ENCODE results near the gene ZBTB7A. TPM values are rescaled to one million over a fixed set of nuclear protein-coding genes. Genes with fewer than 3 reads are reported as not detected.
A peak's percentile ranks its signal among the peaks of the same experiment; 100 is the strongest.
"Not testable (repeated sequence)": the region's sequence is repeated elsewhere in the genome, so short reads cannot be mapped to it uniquely, and the experiment has no call there.

Gene ZBTB7A
- total RNA-seq, 1 experiment from 2014 or later, result 4.3 TPM

GRCh38 chr19:4016486-4016885 is 50.2 kb downstream of the ZBTB7A start:
- no peak for DNase-seq (ENCODE audit: low read depth)

- DNase-seq (ENCODE audit: low read depth), result no peak
Measured at GRCh38 chr19:4015705-4016402, 50.8 kb downstream of the ZBTB7A start.

DNA sequence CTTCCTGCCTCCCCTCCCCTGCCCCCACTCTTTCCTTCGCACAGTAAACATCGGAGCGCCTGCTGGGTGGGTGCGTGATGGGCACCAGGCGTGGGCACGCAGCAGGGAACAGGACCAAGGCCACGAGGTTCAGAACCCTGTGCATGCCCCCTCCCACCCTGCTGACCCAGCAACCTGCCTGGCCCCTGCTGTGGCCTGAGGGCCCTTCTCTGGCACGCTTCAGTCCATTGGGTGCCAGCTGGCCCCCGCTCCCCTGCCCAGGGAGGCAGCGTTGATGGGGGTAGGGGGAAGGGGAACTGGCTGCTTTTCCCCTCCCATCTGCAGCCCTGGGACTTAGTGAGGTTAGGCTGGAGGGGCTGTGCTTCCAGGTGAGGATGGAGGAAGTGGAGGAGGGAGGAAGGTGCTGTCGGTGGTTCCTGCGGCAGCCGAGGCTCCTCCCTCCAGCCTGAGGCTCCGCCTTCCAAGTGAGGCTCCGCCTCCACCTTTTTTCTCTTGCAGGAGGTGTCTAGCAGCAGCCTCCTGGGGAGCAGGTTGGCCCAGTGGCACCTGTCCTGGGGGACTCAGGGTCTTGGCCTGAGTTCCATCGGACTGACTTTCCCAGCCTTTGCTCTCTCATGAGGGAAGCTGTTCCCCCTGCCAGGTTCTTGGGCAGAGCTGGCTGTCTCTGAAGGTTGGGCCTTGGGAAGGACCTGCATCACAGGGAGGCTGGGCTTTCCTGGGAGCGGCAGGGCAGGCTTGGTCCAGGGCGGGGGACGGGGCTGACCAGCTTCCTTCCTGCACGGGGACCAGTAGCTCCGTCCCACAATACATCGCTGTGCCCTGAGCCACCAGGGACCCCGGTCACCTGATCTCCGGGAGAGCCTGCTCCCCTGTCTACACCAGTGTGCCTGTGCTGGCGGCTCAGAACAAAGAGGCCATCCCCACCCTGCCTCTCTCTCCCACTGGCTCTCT is 51.9 kb downstream of the ZBTB7A start:
- DNase-seq (ENCODE audit: low read depth), result no peak

DNA sequence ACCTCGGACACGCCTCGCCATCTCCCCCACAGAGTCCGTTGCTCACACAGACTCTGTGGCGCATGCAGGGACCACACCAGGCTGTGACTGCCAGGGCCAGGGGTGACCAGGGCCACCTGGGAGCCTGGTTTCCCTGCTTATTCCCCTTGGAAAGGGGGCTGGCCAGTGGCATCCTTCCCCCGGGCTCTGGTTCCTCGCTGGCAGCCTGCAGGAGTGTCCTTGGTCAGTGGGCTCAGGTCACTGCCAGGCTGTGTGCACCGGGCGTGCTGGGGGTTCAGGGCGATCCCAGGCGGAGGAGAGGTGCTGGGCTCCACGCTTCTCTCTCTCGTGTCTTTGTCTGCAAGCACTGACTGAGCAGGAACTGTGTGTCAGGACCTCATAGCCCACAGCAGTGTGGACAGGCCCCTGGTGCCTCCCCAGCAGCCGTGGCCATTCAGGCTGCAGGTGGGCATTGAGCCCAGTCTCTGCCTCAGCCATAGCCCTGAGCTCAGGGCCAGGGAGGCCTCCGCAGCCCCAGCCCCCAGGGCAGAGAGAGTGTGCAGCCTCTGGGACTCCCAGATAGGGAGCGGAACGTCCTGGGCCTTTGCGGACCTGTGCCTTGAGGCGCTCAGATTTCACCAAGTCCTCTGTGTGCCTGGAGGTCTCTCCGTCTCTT is 52.7 kb downstream of the ZBTB7A start:
- DNase-seq (ENCODE audit: low read depth), result no peak

GRCh38 chr19:4012975-4013634 is 53.6 kb downstream of the ZBTB7A start:
- DNase-seq (ENCODE audit: low read depth), result no peak

GRCh38 chr19:4012092-4012974 is 54.4 kb downstream of the ZBTB7A start:
- no peak for DNase-seq (ENCODE audit: low read depth)

DNA sequence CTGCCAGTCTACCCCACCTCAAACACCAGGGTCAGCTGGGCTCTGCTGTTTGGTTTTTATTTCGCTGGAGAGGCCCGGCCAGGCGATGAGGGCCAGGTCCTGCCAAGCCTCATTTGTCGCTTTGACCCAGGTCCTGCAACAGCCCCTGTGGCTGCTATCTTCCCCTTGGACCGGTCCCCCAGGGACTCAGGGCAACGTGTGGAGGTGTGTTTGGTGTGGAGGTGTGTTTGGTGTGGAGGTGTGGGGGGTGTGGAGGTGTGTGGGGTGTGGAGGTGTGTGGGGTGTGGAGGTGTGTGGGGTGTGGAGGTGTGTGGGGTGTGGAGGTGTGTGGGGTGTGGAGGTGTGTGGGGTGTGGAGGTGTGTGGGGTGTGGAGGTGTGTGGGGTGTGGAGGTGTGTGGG is 55.3 kb downstream of the ZBTB7A start:
- not testable (repeated sequence) for DNase-seq (ENCODE audit: low read depth)

DNA sequence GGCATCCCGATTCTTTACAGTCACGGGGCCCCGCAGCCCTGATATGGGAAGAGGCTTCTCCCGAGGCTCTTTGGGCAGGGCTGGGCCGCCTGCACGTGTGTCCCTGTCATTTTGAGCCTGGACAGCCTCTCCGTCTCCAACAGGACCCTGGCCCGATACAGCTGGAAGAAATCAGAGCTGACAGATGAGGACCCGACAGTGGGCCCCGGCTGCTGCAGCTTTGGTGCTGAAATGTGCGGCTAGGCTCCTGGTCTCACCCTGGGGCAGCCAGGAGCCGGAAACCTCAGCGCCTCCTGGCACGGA is 55.9 kb downstream of the ZBTB7A start:
- no peak for DNase-seq (ENCODE audit: low read depth)

GRCh38 chr19:4009990-4010807 is 56.5 kb downstream of the ZBTB7A start:
- no peak for DNase-seq (ENCODE audit: low read depth)

GRCh38 chr19:4007836-4008539 is 58.7 kb downstream of the ZBTB7A start:
- DNase-seq (ENCODE audit: low read depth), result peak; percentile 32

DNA sequence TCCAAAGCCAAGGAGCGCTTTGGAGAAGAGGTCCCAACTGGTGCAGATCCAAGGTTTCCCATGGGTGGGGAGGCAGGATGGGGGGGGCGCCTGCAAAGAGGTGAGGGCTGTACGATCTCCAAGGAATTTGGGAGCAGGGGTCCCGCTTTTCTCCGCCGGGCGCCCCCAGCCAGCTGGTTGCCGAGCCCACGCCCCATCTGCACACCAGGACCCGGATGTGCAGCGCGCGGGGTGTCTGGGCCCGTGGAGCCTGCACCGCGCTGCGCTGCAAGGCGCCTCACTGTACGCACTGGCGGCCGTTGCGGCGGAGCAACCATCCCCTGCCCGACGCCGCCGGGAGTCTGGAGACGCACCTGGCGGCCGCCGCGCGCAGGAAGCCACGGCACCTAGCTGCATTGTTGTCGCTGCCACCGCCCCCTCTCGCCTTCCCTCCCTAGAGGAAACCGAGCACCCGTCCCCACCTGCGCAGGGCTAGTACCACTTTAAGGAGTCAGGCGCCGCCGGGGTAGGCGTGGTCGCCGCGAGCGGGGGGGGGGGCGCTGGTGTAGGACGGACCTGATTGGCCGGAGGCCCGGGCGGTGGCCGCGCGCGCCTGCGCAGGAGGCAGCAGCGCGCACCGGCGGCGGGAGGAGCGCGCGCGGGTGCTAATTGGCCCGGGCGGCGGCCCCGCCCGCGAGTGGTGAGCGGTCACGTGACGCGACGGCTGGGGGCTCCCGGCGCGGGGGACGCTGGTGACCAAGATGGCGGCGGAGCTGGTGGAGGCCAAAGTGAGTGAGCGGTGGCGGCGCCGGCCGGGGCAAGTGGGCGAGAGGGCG is 59.5 kb downstream of the ZBTB7A start, which contains the start of gene PIAS4:
PIAS4 (plus strand) TSS at position 716 of the 815 bp plus-strand sequence; CDS start at position 741, 25 bp downstream.
- DNase-seq (ENCODE audit: low read depth), result peak; percentile 91

DNA sequence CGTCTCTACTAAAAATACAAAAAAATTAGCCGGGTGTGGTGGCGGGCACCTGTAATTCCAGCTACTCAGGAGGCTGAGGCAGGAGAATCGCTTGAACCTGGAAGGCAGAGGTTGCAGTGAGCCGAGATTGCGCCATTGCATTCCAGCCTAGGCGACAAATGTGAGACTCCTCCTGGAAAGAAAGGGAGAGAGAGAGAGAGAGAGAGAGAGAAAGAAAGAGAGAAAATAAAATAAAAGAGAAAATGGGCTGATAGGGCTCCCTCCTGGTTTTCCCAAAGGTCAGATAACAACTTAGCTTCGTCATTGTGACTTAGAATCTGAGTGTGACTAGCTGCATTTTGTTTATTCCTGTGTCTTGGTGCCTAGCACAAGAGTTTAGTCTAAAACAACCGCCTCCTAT is 61.3 kb downstream of the ZBTB7A start:
- DNase-seq (ENCODE audit: low read depth), result not testable (repeated sequence)

- not testable (repeated sequence) for DNase-seq (ENCODE audit: low read depth)
Measured at GRCh38 chr19:4000798-4001197, 65.9 kb downstream of the ZBTB7A start.

DNA sequence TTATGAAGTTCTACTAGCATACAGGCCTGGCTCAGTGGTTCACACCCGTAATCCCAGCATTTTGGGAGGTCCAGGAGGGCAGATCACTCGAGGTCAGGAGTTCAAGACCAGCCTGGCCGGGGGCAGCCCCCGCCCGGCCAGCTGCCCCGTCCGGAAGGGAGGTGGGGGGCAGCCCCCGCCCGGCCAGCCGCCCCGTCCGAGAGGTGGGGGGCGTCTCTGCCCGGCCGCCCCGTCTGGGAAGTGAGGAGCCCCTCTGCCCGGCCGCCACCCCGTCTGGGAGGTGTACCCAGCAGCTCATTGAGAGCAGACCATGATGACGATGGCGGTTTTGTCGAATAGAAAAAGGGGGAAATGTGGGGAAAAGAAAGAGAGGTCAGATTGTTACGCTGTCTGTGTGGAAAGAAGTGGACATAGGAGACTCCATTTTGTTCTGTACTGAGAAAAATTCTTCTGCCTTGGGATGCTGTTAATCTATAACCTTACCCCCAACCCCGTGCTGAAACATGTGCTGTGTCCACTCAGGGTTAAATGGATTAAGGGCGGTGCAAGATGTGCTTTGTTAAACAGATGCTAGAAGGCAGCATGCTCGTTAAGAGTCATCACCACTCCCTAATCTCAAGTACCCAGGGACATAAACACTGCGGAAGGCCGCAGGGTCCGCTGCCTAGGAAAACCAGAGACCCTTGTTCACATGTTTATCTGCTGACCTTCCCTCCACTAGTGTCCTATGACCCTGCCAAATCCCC is 67.9 kb downstream of the ZBTB7A start:
- DNase-seq (ENCODE audit: low read depth), result not testable (repeated sequence)

- peak; percentile 49 for DNase-seq (ENCODE audit: low read depth)
Measured at GRCh38 chr19:3995607-3996006, 71.1 kb downstream of the ZBTB7A start.

Measured in RPMI7951 (cell line).